Panc1 (cell line): ENCODE data around the gene LMF1. TPM values are rescaled to one million over a fixed set of nuclear protein-coding genes. Genes with fewer than 3 reads are reported as not detected.

Source experiments
- ATAC-seq: fragments of 200-7000 bp; cut with Tn5 transposase; 2 replicates; pipeline ENCODE4 v1.9.1; 2020; ENCODE audit warnings: mild to moderate bottlenecking, moderate library complexity
- BruUV-seq: library from RNA; stranded (reverse); fragments of 400-500 nt; replicated peaks from 2 replicates; lab custom pipeline; 2021; lab: Mats Ljungman, UMichigan
- CTCF ChIA-PET: fragments of 300-600 bp; sonication (Branson Sonifier 250); formaldehyde crosslinking; loops from one replicate; lab custom pipeline; 2022; ENCODE audit warnings: antibody characterized with exemption; lab: Charles Lee
- POLR2A ChIA-PET: fragments of 300-600 bp; sonication (Branson Sonifier 250); formaldehyde crosslinking; loops from one replicate; lab custom pipeline; 2022; ENCODE audit warnings: antibody characterized with exemption; lab: Charles Lee
- DNase-seq: peaks from one replicate; pipeline ENCODE4 v3.0.0-alpha.2; 2010; ENCODE audit warnings: low read depth, low spot score
- H3K27ac ChIP-seq: 2 replicates; pipeline ENCODE4 v1.5.1; 2011; ENCODE audit warnings: mild to moderate bottlenecking, low read length, inconsistent platforms
- H3K27me3 ChIP-seq: fragments of 200-500 bp; sonication (Bioruptor generic); 2 replicates; pipeline ENCODE4 v1.6.0; 2014; ENCODE audit warnings: low read length, inconsistent platforms; ENCODE audit not compliant: control insufficient read depth, insufficient read depth
- H3K36me3 ChIP-seq: fragments of 200-500 bp; sonication (Bioruptor generic); 2 replicates; pipeline ENCODE4 v1.5.1; 2014; ENCODE audit warnings: inconsistent platforms, mild to moderate bottlenecking, low read length, moderate library complexity; ENCODE audit not compliant: control insufficient read depth, insufficient read depth
- H3K4me1 ChIP-seq: 2 replicates; pipeline ENCODE4 v1.5.1; 2011; ENCODE audit warnings: inconsistent platforms, mild to moderate bottlenecking, low read length, moderate library complexity; ENCODE audit not compliant: control insufficient read depth, insufficient read depth
- H3K4me3 ChIP-seq, 2 experiments: 2 replicates each; pipeline ENCODE4 v1.5.1; 2011 to 2012; ENCODE audit warnings: low read depth in 2 of 2, low read length in 2 of 2, mild to moderate bottlenecking in 2 of 2, inconsistent platforms in 1 of 2, moderate library complexity in 1 of 2
- H3K9me3 ChIP-seq: fragments of 200-500 bp; sonication (Bioruptor generic); 2 replicates; pipeline ENCODE4 v1.5.1; 2014; ENCODE audit warnings: low read depth, mild to moderate bottlenecking, inconsistent platforms, low read length, moderate library complexity; ENCODE audit not compliant: control insufficient read depth, insufficient read depth
- CTCF ChIP-seq: fragments of 450-650 bp; IDR thresholded peaks from 2 replicates; pipeline ENCODE4 v1.5.1; 2017; ENCODE audit warnings: mild to moderate bottlenecking
- POLR2AphosphoS5 ChIP-seq: IDR thresholded peaks from 2 replicates; pipeline ENCODE4 v1.6.1; 2012; ENCODE audit warnings: mild to moderate bottlenecking, low read depth, low read length, moderate library complexity
- REST ChIP-seq, 2 experiments: IDR thresholded peaks; 2 replicates each; pipeline ENCODE4 v1.6.1; 2011 to 2012; ENCODE audit warnings: low read depth in 2 of 2, control low read depth in 1 of 2, low read length in 1 of 2, mild to moderate bottlenecking in 1 of 2, moderate library complexity in 1 of 2; ENCODE audit not compliant: insufficient read depth in 1 of 2
- SIN3A ChIP-seq: IDR thresholded peaks from 2 replicates; pipeline ENCODE4 v1.6.1; 2012; ENCODE audit warnings: low read depth, mild to moderate bottlenecking, low read length, moderate library complexity, borderline replicate concordance; ENCODE audit not compliant: insufficient read depth
- TCF7L2 ChIP-seq: IDR thresholded peaks from 2 replicates; pipeline ENCODE4 v1.6.1; 2011; ENCODE audit warnings: mild to moderate bottlenecking, low read depth, low read length, inconsistent platforms
- in situ Hi-C: cut with HindIII; loops from 2 replicates; pipeline ENCODE4 v1.10.0; 2016; ENCODE audit warnings: low sequenced_read_pairs, low pct_unique_long_range_greater_than_20kb
- intact Hi-C: fragments of 100-400 bp; cut with micrococcal nuclease; formaldehyde crosslinking; loops from one replicate; pipeline ENCODE4 v1.10.0; 2022; ENCODE audit not compliant: unreplicated experiment
- total RNA-seq: library from RNA; stranded (reverse); gene quantifications from one replicate; pipeline ENCODE4 v1.2.1, GENCODE V29; 2021; ENCODE audit not compliant: unreplicated experiment

LMF1 gene
- total RNA-seq, 1 experiment from 2014 or later: 24.3 TPM

- no peak for ATAC-seq
- no peaks in the 10 kb centered on the region for H3K27me3 ChIP-seq
Observed at GRCh38 chr16:1010251-1010650, 39.5 kb upstream of the LMF1 start.

GRCh38 chr16:1009358-1010150, 38.8 kb upstream of the LMF1 start:
- DNase-seq: no peak
- H3K27ac ChIP-seq: no peak overlapping the region
- peaks cover 2% of the 10 kb centered on the region; the same call in 1 of the 2 replicates for H3K4me1 ChIP-seq
- no peak for ATAC-seq
- ChIA-PET POLR2A (no interaction called here), CTCF (no interaction called here)
- in situ Hi-C loops (no loop called here), intact Hi-C loops (no loop called here)
- H3K9me3 ChIP-seq: no peaks in the 10 kb centered on the region
- H3K36me3 ChIP-seq: no peaks in the 10 kb centered on the region
- no peak for TF ChIP-seq SIN3A
- no peak for TF ChIP-seq REST (IDR thresholded peaks at IDR 0.05; ENCODE audit: insufficient read depth in 1 of 2, low read depth in 2 of 2, low read length in 1 of 2)
- TF ChIP-seq CTCF: no peak
- TF ChIP-seq POLR2AphosphoS5: no peak
- TF ChIP-seq TCF7L2: no peak
- no peaks in the 10 kb centered on the region for H3K27me3 ChIP-seq
- no TSS peak for BruUV-seq
- no peak overlapping the region for H3K4me3 ChIP-seq

More at GRCh38 chr16:1010251-1010650, 39.5 kb upstream of the LMF1 start:
- peaks cover under 1% of the 10 kb centered on the region; the same call in 1 of the 2 replicates for H3K4me1 ChIP-seq
- H3K36me3 ChIP-seq: no peaks in the 10 kb centered on the region
- BruUV-seq: no TSS peak
- POLR2A ChIA-PET: no interaction called here
- H3K4me3 ChIP-seq: no peak overlapping the region
- no peak for DNase-seq
- CTCF ChIA-PET: no interaction called here
- TF ChIP-seq CTCF (no peak), REST (IDR thresholded peaks at IDR 0.05; ENCODE audit: insufficient read depth in 1 of 2, low read depth in 2 of 2, low read length in 1 of 2) (no peak), POLR2AphosphoS5 (no peak), TCF7L2 (no peak), SIN3A (no peak)
- intact Hi-C loops: no loop called here
- no peak overlapping the region for H3K27ac ChIP-seq
- in situ Hi-C loops: no loop called here
- H3K9me3 ChIP-seq: no peaks in the 10 kb centered on the region
